Karpas-422 (cell line): ENCODE data around the gene MYG1. TPM values are rescaled to one million over a fixed set of nuclear protein-coding genes. Genes with fewer than 3 reads are reported as not detected.

Source experiments
- total RNA-seq: library from RNA; depleted of rRNA; stranded (reverse); fragments of >200 nt; shearing (Covaris generic); gene quantifications from 2 replicates; pipeline ENCODE4 v1.2.3, GENCODE V29; 2014; ENCODE audit warnings: low replicate concordance; rRNA removed

MYG1 gene
- total RNA-seq, 1 experiment from 2014 or later, result 67.1 TPM

Other genes starting within 250 kb of the MYG1 start
- 0.48 TPM in 1 of 2 replicates, not detected in the other for gene TNS2, start 249.6 kb upstream of the MYG1 start, total RNA-seq
- 11.1 and 17.4 TPM in 2 replicates for gene SPRYD3, start 220.3 kb upstream of the MYG1 start, total RNA-seq
- gene IGFBP6, start 202.0 kb upstream of the MYG1 start, total RNA-seq, result 0.54 TPM in 1 of 2 replicates, not detected in the other
- gene SOAT2, start 196.2 kb upstream of the MYG1 start, total RNA-seq, result not detected in 2 replicates
- gene ZNF740, start 119.0 kb upstream of the MYG1 start, total RNA-seq, result 24.0 and 30.6 TPM in 2 replicates
- 13.1 and 19.2 TPM in 2 replicates for gene CSAD, start 118.8 kb upstream of the MYG1 start, total RNA-seq
- gene ITGB7, start 92.4 kb upstream of the MYG1 start, total RNA-seq, result 124 and 159 TPM in 2 replicates
- 1.7 and 6.5 TPM in 2 replicates for gene RARG, start 67.5 kb upstream of the MYG1 start, total RNA-seq
- 9.4 and 22.8 TPM in 2 replicates for gene ESPL1, start 31.4 kb upstream of the MYG1 start, total RNA-seq
- gene PFDN5, start 4.2 kb upstream of the MYG1 start, total RNA-seq, result 387 and 492 TPM in 2 replicates
- gene AAAS, start 21.9 kb downstream of the MYG1 start, total RNA-seq, result 37.3 and 63.6 TPM in 2 replicates
- not detected in 2 replicates for gene SP7, start 36.7 kb downstream of the MYG1 start, total RNA-seq
- gene SP1, start 80.5 kb downstream of the MYG1 start, total RNA-seq, result 29.9 and 36.5 TPM in 2 replicates
- gene AMHR2, start 124.2 kb downstream of the MYG1 start, total RNA-seq, result not detected in 2 replicates
- gene PRR13, start 142.0 kb downstream of the MYG1 start, total RNA-seq, result 112 and 139 TPM in 2 replicates
- 340 and 447 TPM in 2 replicates for gene PCBP2, start 152.4 kb downstream of the MYG1 start, total RNA-seq
- 21.9 and 24.8 TPM in 2 replicates for gene MAP3K12, start 199.8 kb downstream of the MYG1 start, total RNA-seq
- gene TARBP2, start 201.6 kb downstream of the MYG1 start, total RNA-seq, result 37.0 and 65.7 TPM in 2 replicates
- gene NPFF, start 207.8 kb downstream of the MYG1 start, total RNA-seq, result 1.0 TPM in 1 of 2 replicates, not detected in the other